LNCaP clone FGC (cell line): ENCODE measurements around the gene CDC34.

Source experiments
- DNase-seq: peaks from one replicate; pipeline ENCODE4 v3.0.0-alpha.2; 2011; ENCODE audit warnings: low read depth
- H3K4me3 ChIP-seq: 2 replicates; pipeline ENCODE4 v1.5.1; 2011; ENCODE audit warnings: mild to moderate bottlenecking, low read depth, low read length, control low read depth
- TF ChIP-seq, protein P1 (sequence below): IDR thresholded peaks from 2 replicates; pipeline ENCODE4 v1.5.1; 2012; ENCODE audit warnings: mild to moderate bottlenecking; ENCODE audit not compliant: control insufficient read depth, insufficient read depth; ENCODE audit errors: extremely low read depth

The CDC34 gene

DNA sequence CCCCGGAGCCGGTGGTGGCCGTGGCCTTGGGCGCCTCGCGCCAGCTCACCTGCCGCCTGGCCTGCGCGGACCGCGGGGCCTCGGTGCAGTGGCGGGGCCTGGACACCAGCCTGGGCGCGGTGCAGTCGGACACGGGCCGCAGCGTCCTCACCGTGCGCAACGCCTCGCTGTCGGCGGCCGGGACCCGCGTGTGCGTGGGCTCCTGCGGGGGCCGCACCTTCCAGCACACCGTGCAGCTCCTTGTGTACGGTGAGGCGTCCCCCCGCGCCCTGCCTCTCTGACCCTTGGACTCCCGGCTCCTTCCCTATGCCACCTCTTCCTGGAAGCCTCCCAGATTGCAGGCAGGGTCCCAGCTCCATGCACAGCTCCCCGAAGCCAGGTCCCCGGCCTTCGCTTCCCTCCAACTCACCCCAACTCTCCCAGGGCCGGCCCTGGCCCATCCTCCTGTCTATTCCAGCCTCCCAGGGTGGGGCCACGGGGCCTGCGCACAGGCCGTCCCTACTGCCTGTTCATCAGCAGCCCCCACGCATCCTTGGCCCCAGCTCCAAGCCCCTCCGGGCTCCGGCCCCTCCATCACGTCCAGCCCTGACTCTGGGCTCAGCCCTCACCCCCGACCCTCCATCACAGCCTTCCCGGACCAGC lies 33.6 kb upstream of the CDC34 start:
- no peak for DNase-seq
- H3K4me3 ChIP-seq = no peak overlapping the region
- TF ChIP-seq, protein P1, sequence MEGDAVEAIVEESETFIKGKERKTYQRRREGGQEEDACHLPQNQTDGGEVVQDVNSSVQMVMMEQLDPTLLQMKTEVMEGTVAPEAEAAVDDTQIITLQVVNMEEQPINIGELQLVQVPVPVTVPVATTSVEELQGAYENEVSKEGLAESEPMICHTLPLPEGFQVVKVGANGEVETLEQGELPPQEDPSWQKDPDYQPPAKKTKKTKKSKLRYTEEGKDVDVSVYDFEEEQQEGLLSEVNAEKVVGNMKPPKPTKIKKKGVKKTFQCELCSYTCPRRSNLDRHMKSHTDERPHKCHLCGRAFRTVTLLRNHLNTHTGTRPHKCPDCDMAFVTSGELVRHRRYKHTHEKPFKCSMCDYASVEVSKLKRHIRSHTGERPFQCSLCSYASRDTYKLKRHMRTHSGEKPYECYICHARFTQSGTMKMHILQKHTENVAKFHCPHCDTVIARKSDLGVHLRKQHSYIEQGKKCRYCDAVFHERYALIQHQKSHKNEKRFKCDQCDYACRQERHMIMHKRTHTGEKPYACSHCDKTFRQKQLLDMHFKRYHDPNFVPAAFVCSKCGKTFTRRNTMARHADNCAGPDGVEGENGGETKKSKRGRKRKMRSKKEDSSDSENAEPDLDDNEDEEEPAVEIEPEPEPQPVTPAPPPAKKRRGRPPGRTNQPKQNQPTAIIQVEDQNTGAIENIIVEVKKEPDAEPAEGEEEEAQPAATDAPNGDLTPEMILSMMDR = no peak

DNA sequence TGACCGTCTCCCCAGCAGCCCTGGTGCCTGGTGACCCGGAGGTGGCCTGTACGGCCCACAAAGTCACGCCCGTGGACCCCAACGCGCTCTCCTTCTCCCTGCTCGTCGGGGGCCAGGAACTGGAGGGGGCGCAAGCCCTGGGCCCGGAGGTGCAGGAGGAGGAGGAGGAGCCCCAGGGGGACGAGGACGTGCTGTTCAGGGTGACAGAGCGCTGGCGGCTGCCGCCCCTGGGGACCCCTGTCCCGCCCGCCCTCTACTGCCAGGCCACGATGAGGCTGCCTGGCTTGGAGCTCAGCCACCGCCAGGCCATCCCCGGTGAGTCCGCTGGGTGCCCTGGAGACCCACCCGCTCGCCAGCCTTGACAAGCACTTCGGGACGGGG lies 33.1 kb upstream of the CDC34 start:
- H3K4me3 ChIP-seq = no peak overlapping the region
- no peak for DNase-seq
- TF ChIP-seq, protein P1 = no peak

DNA sequence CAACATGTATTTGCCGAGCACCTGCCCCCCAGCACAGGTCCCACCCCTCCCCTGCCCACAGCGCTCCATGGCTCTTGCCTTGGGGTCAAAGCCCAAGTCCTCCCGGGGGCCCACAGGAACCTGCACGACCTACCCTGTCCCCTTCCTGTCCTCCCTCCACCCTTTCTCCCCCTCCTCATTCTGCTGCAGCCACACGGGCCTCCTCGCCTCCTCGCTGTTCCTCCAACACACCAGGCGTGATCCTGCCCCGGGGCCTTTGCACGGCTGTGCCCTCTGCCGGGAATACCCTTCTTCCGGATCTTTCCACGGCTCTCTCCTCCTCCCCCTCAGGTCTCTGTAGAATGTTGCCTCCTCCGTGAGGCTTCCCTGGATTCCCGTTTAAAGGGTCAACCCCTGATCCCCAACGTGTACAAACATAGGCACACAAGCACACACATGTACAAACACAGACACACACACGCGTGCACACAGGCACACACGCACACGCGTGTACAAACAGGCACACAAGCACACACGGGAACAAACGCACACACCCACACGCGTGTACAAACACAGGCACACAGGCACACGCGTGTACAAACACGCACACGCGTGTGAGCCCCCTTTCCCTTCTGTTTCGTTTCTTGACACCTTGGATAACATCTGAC lies 32.5 kb upstream of the CDC34 start:
- TF ChIP-seq, protein P1 = no peak
- no peak overlapping the region for H3K4me3 ChIP-seq
- DNase-seq = no peak

DNA sequence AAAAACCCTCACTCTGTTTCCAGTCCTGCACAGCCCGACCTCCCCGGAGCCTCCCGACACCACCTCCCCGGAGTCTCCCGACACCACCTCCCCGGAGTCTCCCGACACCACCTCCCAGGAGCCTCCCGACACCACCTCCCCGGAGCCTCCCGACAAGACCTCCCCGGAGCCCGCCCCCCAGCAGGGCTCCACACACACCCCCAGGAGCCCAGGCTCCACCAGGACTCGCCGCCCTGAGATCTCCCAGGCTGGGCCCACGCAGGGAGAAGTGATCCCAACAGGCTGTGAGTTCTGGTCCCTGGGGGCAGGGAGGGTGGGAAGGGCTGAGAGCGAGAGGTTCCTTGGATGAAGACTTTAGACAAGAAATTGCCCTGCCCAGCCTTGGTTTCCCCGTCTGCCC lies 29.9 kb upstream of the CDC34 start:
- TF ChIP-seq, protein P1 = no peak

DNA sequence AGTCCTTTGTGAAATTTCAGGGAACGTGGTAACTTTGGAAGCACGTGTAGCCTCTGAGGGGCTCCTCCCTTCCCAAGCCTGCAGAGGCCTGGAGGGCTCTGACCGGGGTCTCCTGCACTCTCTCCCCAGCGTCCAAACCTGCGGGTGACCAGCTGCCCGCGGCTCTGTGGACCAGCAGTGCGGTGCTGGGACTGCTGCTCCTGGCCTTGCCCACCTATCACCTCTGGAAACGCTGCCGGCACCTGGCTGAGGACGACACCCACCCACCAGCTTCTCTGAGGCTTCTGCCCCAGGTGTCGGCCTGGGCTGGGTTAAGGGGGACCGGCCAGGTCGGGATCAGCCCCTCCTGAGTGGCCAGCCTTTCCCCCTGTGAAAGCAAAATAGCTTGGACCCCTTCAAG lies 26.9 kb upstream of the CDC34 start:
- TF ChIP-seq, protein P1 = no peak
- H3K4me3 ChIP-seq = no peak overlapping the region
- DNase-seq = no peak

More for the DNA sequence above, 29.9 kb upstream of the CDC34 start:
- no peak for DNase-seq
- no peak overlapping the region for H3K4me3 ChIP-seq

DNA sequence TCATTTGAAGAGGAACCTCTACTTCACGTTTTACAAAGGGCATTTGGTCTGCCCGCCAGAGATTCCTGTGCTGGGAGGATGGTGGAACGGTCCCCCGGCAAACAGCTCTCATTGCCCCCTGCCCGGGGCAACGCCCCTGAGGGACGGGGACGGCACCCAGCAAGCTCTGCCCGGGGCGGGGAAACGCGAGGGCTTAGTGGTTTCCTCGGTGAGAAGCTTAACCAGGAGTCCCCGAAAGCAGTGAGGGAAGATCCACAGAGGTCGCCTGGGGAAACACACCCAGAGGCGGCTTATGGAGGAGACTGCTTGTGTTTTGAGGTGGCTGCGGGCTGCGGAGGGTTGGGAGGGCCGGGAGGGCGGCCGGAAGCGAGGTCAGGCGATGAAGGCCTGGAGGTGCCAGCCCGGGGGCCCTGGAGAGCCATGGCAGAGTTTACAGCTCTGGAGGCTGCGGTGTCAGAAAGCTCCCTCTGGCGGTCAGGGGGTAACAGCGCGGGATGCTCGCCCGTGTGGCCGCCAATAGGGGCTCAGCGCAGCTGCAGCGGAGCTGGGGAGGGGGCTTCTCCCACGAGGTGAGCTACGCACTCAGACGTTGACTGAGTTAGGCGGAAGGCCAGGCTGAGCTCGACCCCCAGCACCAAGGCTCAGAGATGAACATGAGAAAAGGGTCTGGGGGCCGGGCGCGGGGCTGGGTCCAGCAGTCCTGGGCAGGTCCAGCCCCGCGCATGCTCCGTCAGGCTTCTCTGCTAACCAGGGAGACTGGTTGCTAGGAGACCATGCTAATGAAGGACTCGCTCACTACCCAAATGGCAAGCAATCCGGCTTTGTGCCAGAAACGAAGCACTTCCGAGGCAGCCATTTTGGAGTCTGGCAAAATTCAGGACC lies 24.9 kb upstream of the CDC34 start:
- TF ChIP-seq, protein P1 = peak; percentile 93
- peak overlapping the region; percentile 87 for H3K4me3 ChIP-seq
- DNase-seq = peak; percentile 100
